Measurements from ENCODE around the gene SLC51B.
"Not testable (repeated sequence)": the region's sequence is repeated elsewhere in the genome, so short reads cannot be mapped to it uniquely, and the experiment has no call there.

DNA sequence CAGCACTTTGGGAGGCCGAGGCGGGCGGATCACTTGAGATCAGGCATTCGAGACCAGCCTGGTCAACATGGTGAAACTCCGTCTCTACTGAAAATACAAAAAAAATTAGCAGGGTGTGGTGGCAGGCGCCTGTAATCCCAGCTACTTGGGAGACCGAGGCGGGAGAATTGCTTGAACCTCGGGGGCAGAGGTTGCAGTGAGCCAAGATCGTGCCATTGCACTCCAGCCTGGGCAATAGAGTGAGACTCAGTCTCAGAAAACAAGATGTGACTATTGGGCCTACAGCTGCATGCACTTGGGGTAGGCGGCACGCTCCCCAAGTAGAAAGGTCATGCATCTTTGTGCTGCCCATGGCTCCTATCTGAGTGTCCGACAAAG, 48.6 kb downstream of the SLC51B start:
- not testable (repeated sequence) for TF ChIP-seq POLR2AphosphoS5 (IDR thresholded peaks at IDR 0.05; ENCODE audit: low read depth, low read length); POLR2A (IDR thresholded peaks at IDR 0.05; ENCODE audit: low read depth, low read length); TAF1 (IDR thresholded peaks at IDR 0.05; ENCODE audit: borderline replicate concordance, low read depth, low read length)
